WTC11 (cell line): Measurements from ENCODE around the gene IKZF2. TPM values are rescaled to one million over a fixed set of nuclear protein-coding genes. Genes with fewer than 3 reads are reported as not detected.

Experiments
- ATAC-seq: fragments of 200-7000 bp; cut with Tn5 transposase; 2 replicates; pipeline ENCODE4 v1.10.0; 2021; ENCODE audit warnings: mild to moderate bottlenecking, moderate library complexity
- CTCF ChIA-PET: fragments of 300-600 bp; sonication (Branson Sonifier 250); formaldehyde crosslinking; loops from one replicate; lab custom pipeline; 2021; ENCODE audit warnings: antibody characterized with exemption; lab: Charles Lee
- POLR2A ChIA-PET: fragments of 350-600 bp; sonication (Branson Sonifier 250); formaldehyde crosslinking; loops from one replicate; lab custom pipeline; 2021; ENCODE audit warnings: antibody characterized with exemption; lab: Charles Lee
- DNase-seq: peaks from one replicate; pipeline ENCODE4 v3.0.0; 2021; ENCODE audit warnings: low spot score
- H3K27ac Mint-ChIP-seq: 2 replicates; pipeline ENCODE4 v1.8.0; 2021; ENCODE audit warnings: mixed read lengths
- H3K27me3 Mint-ChIP-seq: 2 replicates; pipeline ENCODE4 v1.8.0; 2021; ENCODE audit warnings: low read depth, mild to moderate bottlenecking, moderate library complexity, mixed read lengths
- H3K36me3 Mint-ChIP-seq: 2 replicates; pipeline ENCODE4 v1.8.0; 2021; ENCODE audit warnings: mixed read lengths
- H3K4me1 Mint-ChIP-seq: 2 replicates; pipeline ENCODE4 v1.8.0; 2022; ENCODE audit warnings: mixed read lengths
- H3K4me3 Mint-ChIP-seq: 2 replicates; pipeline ENCODE4 v1.8.0; 2021; ENCODE audit warnings: mild to moderate bottlenecking, moderate library complexity, mixed read lengths
- H3K9me3 Mint-ChIP-seq: 2 replicates; pipeline ENCODE4 v1.8.0; 2021; ENCODE audit warnings: mixed read lengths
- CBFB ChIP-seq: sonication (generic); formaldehyde crosslinking; IDR thresholded peaks from 2 replicates; pipeline ENCODE4 v1.8.1; 2022; ENCODE audit warnings: mild to moderate bottlenecking, low read depth, missing genetic modification reagents
- CREB1 ChIP-seq: sonication (generic); formaldehyde crosslinking; IDR thresholded peaks from 2 replicates; pipeline ENCODE4 v1.8.0; 2023; ENCODE audit warnings: mild to moderate bottlenecking, missing genetic modification reagents
- E2F1 ChIP-seq: sonication (generic); formaldehyde crosslinking; IDR thresholded peaks from 2 replicates; pipeline ENCODE4 v1.8.0; 2022; ENCODE audit warnings: mild to moderate bottlenecking, missing genetic modification reagents
- GTF2I ChIP-seq: fragments of 250-450 bp; sonication (Bioruptor Pico); conservative IDR thresholded peaks from 2 replicates; pipeline ENCODE4 v1.4.0; 2021; ENCODE audit warnings: mild to moderate bottlenecking
- IRF2 ChIP-seq: sonication (generic); formaldehyde crosslinking; IDR thresholded peaks from 2 replicates; pipeline ENCODE4 v1.8.0; 2022; ENCODE audit warnings: low read depth, missing genetic modification reagents, borderline replicate concordance
- JAZF1 ChIP-seq: fragments of 250-450 bp; sonication (Bioruptor Pico); IDR thresholded peaks from 2 replicates; pipeline ENCODE4 v1.9.0; 2021; ENCODE audit warnings: moderate library complexity, mild to moderate bottlenecking, inconsistent platforms
- KAT7 ChIP-seq: sonication (generic); formaldehyde crosslinking; IDR thresholded peaks from 2 replicates; pipeline ENCODE4 v1.8.1; 2023; ENCODE audit warnings: missing genetic modification reagents, mild to moderate bottlenecking, borderline replicate concordance
- MAX ChIP-seq: sonication (generic); formaldehyde crosslinking; IDR thresholded peaks from 2 replicates; pipeline ENCODE4 v1.8.0; 2022; ENCODE audit warnings: mild to moderate bottlenecking, missing genetic modification reagents
- NFATC4 ChIP-seq: fragments of 250-450 bp; sonication (Bioruptor Pico); IDR thresholded peaks from 2 replicates; pipeline ENCODE4 v1.9.0; 2021; ENCODE audit warnings: mild to moderate bottlenecking
- NFYB ChIP-seq: sonication (generic); formaldehyde crosslinking; conservative IDR thresholded peaks from 2 replicates; pipeline ENCODE4 v1.8.0; 2022; ENCODE audit warnings: low read depth, missing genetic modification reagents
- NR1H2 ChIP-seq: sonication (generic); formaldehyde crosslinking; IDR thresholded peaks from 2 replicates; pipeline ENCODE4 v1.9.0; 2021; ENCODE audit warnings: mild to moderate bottlenecking, moderate library complexity, missing genetic modification reagents
- NR3C1 ChIP-seq: sonication (generic); formaldehyde crosslinking; conservative IDR thresholded peaks from 2 replicates; pipeline ENCODE4 v1.8.1; 2023; ENCODE audit warnings: low read depth, mild to moderate bottlenecking, missing genetic modification reagents
- SMAD3 ChIP-seq: sonication (generic); formaldehyde crosslinking; IDR thresholded peaks from 2 replicates; pipeline ENCODE4 v1.8.0; 2022; ENCODE audit warnings: missing genetic modification reagents, mild to moderate bottlenecking, borderline replicate concordance
- SMAD4 ChIP-seq: sonication (generic); formaldehyde crosslinking; IDR thresholded peaks from 2 replicates; pipeline ENCODE4 v1.8.0; 2022; ENCODE audit warnings: mild to moderate bottlenecking, missing genetic modification reagents
- SP1 ChIP-seq: sonication (generic); formaldehyde crosslinking; conservative IDR thresholded peaks from 2 replicates; pipeline ENCODE4 v1.8.1; 2022; ENCODE audit warnings: missing genetic modification reagents
- TEAD1 ChIP-seq: sonication (generic); formaldehyde crosslinking; IDR thresholded peaks from 2 replicates; pipeline ENCODE4 v1.8.0; 2022; ENCODE audit warnings: mild to moderate bottlenecking, missing genetic modification reagents
- TEAD4 ChIP-seq: sonication (generic); formaldehyde crosslinking; IDR thresholded peaks from 2 replicates; pipeline ENCODE4 v1.8.0; 2022; ENCODE audit warnings: mild to moderate bottlenecking, missing genetic modification reagents
- ZBTB21 ChIP-seq: sonication (generic); formaldehyde crosslinking; IDR thresholded peaks from 2 replicates; pipeline ENCODE4 v1.8.1; 2023; ENCODE audit warnings: mild to moderate bottlenecking, missing genetic modification reagents, borderline replicate concordance
- ZBTB43 ChIP-seq: sonication (generic); formaldehyde crosslinking; IDR thresholded peaks from 2 replicates; pipeline ENCODE4 v1.8.1; 2023; ENCODE audit warnings: mild to moderate bottlenecking, missing genetic modification reagents
- ZMAT4 ChIP-seq: fragments of 250-450 bp; sonication (Bioruptor Pico); IDR thresholded peaks from 2 replicates; pipeline ENCODE4 v1.9.0; 2021; ENCODE audit warnings: mild to moderate bottlenecking
- ZNF219 ChIP-seq: sonication (generic); formaldehyde crosslinking; IDR thresholded peaks from 2 replicates; pipeline ENCODE4 v1.8.0; 2023; ENCODE audit warnings: missing genetic modification reagents, mild to moderate bottlenecking, borderline replicate concordance
- ZNF232 ChIP-seq: sonication (generic); formaldehyde crosslinking; IDR thresholded peaks from 2 replicates; pipeline ENCODE4 v1.8.0; 2022; ENCODE audit warnings: mild to moderate bottlenecking, missing genetic modification reagents
- ZNF423 ChIP-seq: fragments of 250-450 bp; sonication (Bioruptor Pico); IDR thresholded peaks from 2 replicates; pipeline ENCODE4 v2.1.2; 2022; ENCODE audit warnings: mild to moderate bottlenecking, moderate library complexity
- ZNF671 ChIP-seq: fragments of 250-450 bp; sonication (Bioruptor Pico); IDR thresholded peaks from 2 replicates; pipeline ENCODE4 v1.8.0; 2021; ENCODE audit warnings: mild to moderate bottlenecking
- total RNA-seq: library from RNA; stranded (reverse); gene quantifications from 3 replicates; pipeline ENCODE4 v1.2.3, GENCODE V29; 2021
- TF ChIP-seq, protein P1 (sequence below): fragments of 200-600 bp; IDR thresholded peaks from 2 replicates; pipeline ENCODE4 v1.8.0; 2022; ENCODE audit warnings: antibody characterized with exemption
- TF ChIP-seq, protein P2 (sequence below): sonication (generic); formaldehyde crosslinking; IDR thresholded peaks from 2 replicates; pipeline ENCODE4 v1.8.1; 2022; ENCODE audit warnings: low read depth, mild to moderate bottlenecking, moderate library complexity, missing genetic modification reagents, borderline replicate concordance
- TF ChIP-seq, protein P3 (sequence below): sonication (generic); formaldehyde crosslinking; IDR thresholded peaks from 2 replicates; pipeline ENCODE4 v1.8.1; 2023; ENCODE audit warnings: mild to moderate bottlenecking, missing genetic modification reagents, moderate library complexity

The IKZF2 gene
- total RNA-seq, 1 experiment from 2014 or later = 4.2 TPM

GRCh38 chr2:213167271-213167930 lies 16.0 kb upstream of the IKZF2 start:
- no peak for ATAC-seq
- POLR2A ChIA-PET = no interaction called here
- no peaks in the 10 kb centered on the region for H3K27me3 Mint-ChIP-seq
- TF ChIP-seq TEAD4 (CRISPR knock-in tag) (no peak), ZNF423 (no peak), GTF2I (CRISPR knock-in tag) (no peak)
- H3K4me3 Mint-ChIP-seq = no peak overlapping the region
- H3K27ac Mint-ChIP-seq = no peak overlapping the region
- no peaks in the 10 kb centered on the region for H3K36me3 Mint-ChIP-seq
- peaks cover 5% of the 10 kb centered on the region; the same call in 1 of the 2 replicates for H3K4me1 Mint-ChIP-seq
- CTCF ChIA-PET = no interaction called here
- DNase-seq = no peak
- no peaks in the 10 kb centered on the region for H3K9me3 Mint-ChIP-seq

DNA sequence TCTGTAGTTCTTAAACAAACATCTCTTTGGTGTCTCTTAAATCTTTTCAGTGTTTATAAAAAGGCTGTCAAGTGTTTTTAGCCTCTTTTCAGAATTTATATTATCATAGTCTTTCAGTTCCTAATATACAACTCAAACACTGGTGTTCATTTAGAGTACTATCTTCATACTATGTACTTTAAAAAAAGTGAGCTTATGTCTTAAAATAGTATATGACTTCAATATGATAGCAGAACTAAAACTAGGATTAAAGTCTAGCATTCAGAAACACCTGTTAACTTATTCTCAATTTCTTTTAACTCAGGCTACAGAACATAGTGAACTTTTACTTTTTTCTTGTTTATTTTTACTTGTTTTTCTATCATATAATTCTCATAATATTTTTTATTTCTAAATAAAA lies 14.7 kb upstream of the IKZF2 start:
- Mint-ChIP-seq H3K27ac (no peak overlapping the region), H3K4me1 (peaks cover 5% of the 10 kb centered on the region; the same call in 1 of the 2 replicates), H3K27me3 (no peaks in the 10 kb centered on the region), H3K9me3 (no peaks in the 10 kb centered on the region), H3K36me3 (no peaks in the 10 kb centered on the region), H3K4me3 (no peak overlapping the region)
- TF ChIP-seq GTF2I (CRISPR knock-in tag) = no peak
- TF ChIP-seq, protein P1, sequence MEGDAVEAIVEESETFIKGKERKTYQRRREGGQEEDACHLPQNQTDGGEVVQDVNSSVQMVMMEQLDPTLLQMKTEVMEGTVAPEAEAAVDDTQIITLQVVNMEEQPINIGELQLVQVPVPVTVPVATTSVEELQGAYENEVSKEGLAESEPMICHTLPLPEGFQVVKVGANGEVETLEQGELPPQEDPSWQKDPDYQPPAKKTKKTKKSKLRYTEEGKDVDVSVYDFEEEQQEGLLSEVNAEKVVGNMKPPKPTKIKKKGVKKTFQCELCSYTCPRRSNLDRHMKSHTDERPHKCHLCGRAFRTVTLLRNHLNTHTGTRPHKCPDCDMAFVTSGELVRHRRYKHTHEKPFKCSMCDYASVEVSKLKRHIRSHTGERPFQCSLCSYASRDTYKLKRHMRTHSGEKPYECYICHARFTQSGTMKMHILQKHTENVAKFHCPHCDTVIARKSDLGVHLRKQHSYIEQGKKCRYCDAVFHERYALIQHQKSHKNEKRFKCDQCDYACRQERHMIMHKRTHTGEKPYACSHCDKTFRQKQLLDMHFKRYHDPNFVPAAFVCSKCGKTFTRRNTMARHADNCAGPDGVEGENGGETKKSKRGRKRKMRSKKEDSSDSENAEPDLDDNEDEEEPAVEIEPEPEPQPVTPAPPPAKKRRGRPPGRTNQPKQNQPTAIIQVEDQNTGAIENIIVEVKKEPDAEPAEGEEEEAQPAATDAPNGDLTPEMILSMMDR = no peak
- TF ChIP-seq ZNF232 (CRISPR knock-in tag) = no peak
- TF ChIP-seq NFATC4 (CRISPR knock-in tag) = no peak
- TF ChIP-seq TEAD1 (CRISPR knock-in tag) = no peak
- TF ChIP-seq CBFB (CRISPR knock-in tag) = no peak
- TF ChIP-seq NR1H2 (CRISPR knock-in tag) = no peak
- TF ChIP-seq, protein P2, sequence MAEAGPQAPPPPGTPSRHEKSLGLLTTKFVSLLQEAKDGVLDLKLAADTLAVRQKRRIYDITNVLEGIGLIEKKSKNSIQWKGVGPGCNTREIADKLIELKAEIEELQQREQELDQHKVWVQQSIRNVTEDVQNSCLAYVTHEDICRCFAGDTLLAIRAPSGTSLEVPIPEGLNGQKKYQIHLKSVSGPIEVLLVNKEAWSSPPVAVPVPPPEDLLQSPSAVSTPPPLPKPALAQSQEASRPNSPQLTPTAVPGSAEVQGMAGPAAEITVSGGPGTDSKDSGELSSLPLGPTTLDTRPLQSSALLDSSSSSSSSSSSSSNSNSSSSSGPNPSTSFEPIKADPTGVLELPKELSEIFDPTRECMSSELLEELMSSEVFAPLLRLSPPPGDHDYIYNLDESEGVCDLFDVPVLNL (CRISPR knock-in tag) = no peak
- no peak for TF ChIP-seq NR3C1
- no peak for TF ChIP-seq SMAD3 (CRISPR knock-in tag)
- no peak for TF ChIP-seq ZNF671
- TF ChIP-seq, protein P3, sequence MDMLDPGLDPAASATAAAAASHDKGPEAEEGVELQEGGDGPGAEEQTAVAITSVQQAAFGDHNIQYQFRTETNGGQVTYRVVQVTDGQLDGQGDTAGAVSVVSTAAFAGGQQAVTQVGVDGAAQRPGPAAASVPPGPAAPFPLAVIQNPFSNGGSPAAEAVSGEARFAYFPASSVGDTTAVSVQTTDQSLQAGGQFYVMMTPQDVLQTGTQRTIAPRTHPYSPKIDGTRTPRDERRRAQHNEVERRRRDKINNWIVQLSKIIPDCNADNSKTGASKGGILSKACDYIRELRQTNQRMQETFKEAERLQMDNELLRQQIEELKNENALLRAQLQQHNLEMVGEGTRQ (CRISPR knock-in tag) = no peak
- no peak for TF ChIP-seq IRF2
- POLR2A ChIA-PET = no interaction called here
- DNase-seq (no peak), ATAC-seq (no peak)
- CTCF ChIA-PET = no interaction called here

GRCh38 chr2:213164263-213164662 lies 12.9 kb upstream of the IKZF2 start:
- H3K27me3 Mint-ChIP-seq = no peaks in the 10 kb centered on the region
- H3K9me3 Mint-ChIP-seq = no peaks in the 10 kb centered on the region
- peaks cover 5% of the 10 kb centered on the region; the same call in 1 of the 2 replicates for H3K4me1 Mint-ChIP-seq
- ChIA-PET CTCF (interaction anchor here (1.2 kb wide), 1 partner anchor 11 kb away, joined by 6 read pairs; no protein-coding TSS in a partner anchor), POLR2A (interaction anchor here (0.7 kb wide), 1 partner anchor 25 kb away, joined by 3 read pairs; no protein-coding TSS in a partner anchor)
- no peak for ATAC-seq
- DNase-seq = no peak
- H3K36me3 Mint-ChIP-seq = no peaks in the 10 kb centered on the region
- H3K4me3 Mint-ChIP-seq = no peak overlapping the region
- H3K27ac Mint-ChIP-seq = no peak overlapping the region
- TF ChIP-seq TEAD1 (CRISPR knock-in tag) = no peak
- TF ChIP-seq NR3C1 = no peak
- TF ChIP-seq MAX (CRISPR knock-in tag) = no peak
- TF ChIP-seq ZNF423 = no peak
- TF ChIP-seq ZBTB43 = no peak
- no peak for TF ChIP-seq SP1 (CRISPR knock-in tag)
- TF ChIP-seq SMAD4 (CRISPR knock-in tag) = no peak
- no peak for TF ChIP-seq ZBTB21 (CRISPR knock-in tag)
- TF ChIP-seq ZNF219 (CRISPR knock-in tag) = no peak
- TF ChIP-seq ZMAT4 (CRISPR knock-in tag) = no peak
- TF ChIP-seq CREB1 (CRISPR knock-in tag) = no peak
- no peak for TF ChIP-seq KAT7 (CRISPR knock-in tag)
- no peak for TF ChIP-seq NFATC4 (CRISPR knock-in tag)
- TF ChIP-seq JAZF1 (CRISPR knock-in tag) = no peak
- TF ChIP-seq NFYB (CRISPR knock-in tag) = no peak
- no peak for TF ChIP-seq E2F1 (CRISPR knock-in tag)
